ENCODE data around the gene RRP1B.

RRP1B gene

DNA sequence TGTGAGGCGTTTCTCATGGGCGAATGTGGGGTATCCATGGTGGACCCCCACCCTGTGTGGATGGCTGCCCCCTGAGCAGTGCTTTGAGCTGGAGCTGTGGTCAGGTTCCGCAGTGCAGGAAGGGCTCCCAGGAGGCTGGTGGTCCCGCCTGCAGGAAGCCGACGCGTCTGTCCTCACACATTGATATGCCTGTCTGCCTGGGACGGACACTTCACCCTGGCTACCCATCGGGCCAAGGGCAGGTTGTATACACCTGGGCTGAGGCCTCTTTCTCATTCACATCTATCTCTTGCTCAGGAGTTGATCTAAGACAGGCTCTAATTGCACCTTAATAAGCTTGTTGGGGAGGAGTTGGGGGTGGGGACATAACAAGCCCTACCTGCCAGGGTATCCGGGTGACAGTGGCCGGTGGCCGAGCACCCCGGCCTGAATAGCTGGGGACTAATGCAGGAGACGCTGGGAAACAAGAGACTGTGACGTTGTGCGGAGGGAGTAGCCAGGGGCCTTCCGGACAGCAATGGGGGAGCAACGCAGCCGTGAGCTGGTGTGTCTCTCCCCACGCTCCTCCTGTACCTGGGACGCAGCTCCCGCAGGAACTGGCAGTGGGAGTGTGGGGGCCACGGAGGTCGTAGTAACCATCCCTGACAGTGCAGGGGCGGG is 81.3 kb downstream of the RRP1B start:
- DNase-seq (ENCODE audit: low spot score), result peak; percentile 80

DNA sequence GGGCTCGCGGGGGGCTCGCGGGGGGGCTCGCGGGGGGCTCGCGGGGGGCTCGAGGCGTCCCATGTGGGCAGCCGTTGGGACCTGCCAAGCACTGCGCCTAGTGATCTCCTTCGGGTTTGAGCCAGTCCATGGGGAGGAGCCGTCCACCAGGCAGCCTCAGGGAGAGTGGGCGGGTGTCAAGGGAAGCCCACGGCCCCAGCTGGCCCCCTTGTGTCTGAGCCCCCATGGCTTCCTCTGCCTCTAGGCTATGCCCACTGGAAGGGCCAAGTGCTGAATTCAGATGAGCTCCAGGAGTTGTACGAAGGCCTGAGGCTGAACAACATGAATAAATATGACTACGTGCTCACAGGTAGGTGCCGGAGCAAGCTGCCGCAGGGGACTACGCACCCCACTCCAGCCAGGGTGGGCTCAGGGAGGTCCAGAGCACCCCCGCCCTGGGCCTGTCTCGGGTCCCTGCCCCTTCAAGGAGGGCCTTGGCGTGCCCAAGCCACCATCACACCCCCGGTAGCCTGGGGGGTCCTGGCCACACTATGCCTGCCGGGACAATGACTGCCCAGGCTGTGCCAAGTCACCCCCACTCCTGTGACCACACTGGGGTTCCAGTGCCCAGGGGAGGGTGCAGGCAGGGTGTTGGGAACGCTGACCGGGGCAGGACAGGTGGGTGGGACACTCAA is 82.2 kb downstream of the RRP1B start:
- no peak for DNase-seq (ENCODE audit: low spot score)

DNA sequence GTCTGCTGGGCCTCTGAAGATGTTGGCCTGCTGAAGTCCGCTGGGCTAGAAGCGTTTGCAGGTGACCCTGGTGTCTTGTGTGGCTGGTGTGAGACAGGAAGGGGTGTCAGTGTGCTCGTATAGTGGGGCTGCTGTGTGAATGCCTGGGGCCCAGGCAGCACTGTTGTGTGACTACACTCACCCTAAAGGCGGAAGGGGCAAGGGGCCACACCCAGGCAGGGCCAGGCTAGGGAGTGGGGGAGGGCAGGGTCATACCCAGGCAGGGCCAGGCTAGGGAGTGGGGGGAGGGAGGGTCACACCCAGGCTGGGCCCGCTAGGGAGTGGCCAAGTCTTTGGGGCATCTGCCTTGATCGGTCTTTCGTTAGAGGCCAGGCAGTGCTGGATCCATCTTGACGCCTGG is 84.6 kb downstream of the RRP1B start:
- DNase-seq (ENCODE audit: low spot score), result no peak

DNA sequence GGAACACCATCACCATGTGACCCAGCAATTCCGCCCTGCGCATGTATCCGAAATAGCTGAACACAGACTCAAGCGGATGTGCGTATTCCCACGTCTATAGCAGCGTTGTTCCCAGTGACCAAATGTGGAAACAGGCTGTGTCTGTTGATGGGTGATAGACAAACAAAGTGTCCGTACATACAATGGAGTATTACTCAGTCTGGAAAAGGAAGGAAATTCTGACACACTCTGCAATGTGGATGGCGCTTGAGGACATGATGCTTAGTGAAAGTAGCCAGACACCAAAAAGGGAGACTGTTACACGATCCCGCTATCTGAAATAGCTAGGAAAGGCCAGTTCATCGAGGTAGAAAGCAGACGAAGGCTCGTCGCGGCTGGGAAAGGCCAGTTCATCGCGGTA is 85.4 kb downstream of the RRP1B start:
- no peak for DNase-seq (ENCODE audit: low spot score)
